Testis (tissue), 3 donors: ENCODE results near the gene TTLL11. TPM values are rescaled to one million over a fixed set of nuclear protein-coding genes. Genes with fewer than 3 reads are reported as not detected.

Source experiments
- DNase-seq: peaks from one replicate; pipeline ENCODE4 v3.0.0-alpha.2; 2019
- H3K27ac ChIP-seq, 2 donors: fragments of 200-600 bp; sonication (generic); one replicate each; pipeline ENCODE4 v1.5.1; 2019
- H3K27me3 ChIP-seq: fragments of 200-600 bp; sonication (generic); one replicate; pipeline ENCODE4 v1.5.1; 2019
- H3K36me3 ChIP-seq: fragments of 200-600 bp; sonication (generic); one replicate; pipeline ENCODE4 v1.5.1; 2017; ENCODE audit warnings: low read depth; ENCODE audit errors: missing control alignments
- H3K4me1 ChIP-seq: fragments of 200-600 bp; sonication (generic); one replicate; pipeline ENCODE4 v1.5.1; 2019
- H3K4me3 ChIP-seq, 2 donors: fragments of 200-600 bp; sonication (generic); one replicate each; pipeline ENCODE4 v1.5.1; 2017 to 2019
- H3K9me3 ChIP-seq: fragments of 200-600 bp; sonication (generic); one replicate; pipeline ENCODE4 v1.5.1; 2017
- POLR2A ChIP-seq: fragments of 450-650 bp; IDR thresholded peaks from one replicate; pipeline ENCODE4 v1.6.1; 2017; ENCODE audit warnings: antibody characterized with exemption, mild to moderate bottlenecking, moderate library complexity
- WGBS, 2 donors: methylation state at CpG; one replicate each; pipeline ENCODE4 v1.1.5; 2018; 5-methylcytosine and 5-hydroxymethylcytosine counted together
- intact Hi-C: fragments of 100-400 bp; cut with DNase I; formaldehyde crosslinking; loops from one replicate; pipeline ENCODE4 v1.15.1; 2023; ENCODE audit warnings: low total_unique reads
- polyA plus RNA-seq: library from polyadenylated mRNA; stranded (reverse); fragments of 350-450 nt; fragmentation: Illumina TruSeq; extraction: RNeasy Lipid Tissue Mini Kit (QIAGEN cat#74804); gene quantifications from one replicate; pipeline ENCODE4 v1.2.3, GENCODE V29; 2014; ENCODE audit warnings: low read depth, low replicate concordance; ENCODE audit not compliant: insufficient read depth
- total RNA-seq, 2 donors: library from RNA; depleted of rRNA; stranded (reverse); fragments of >200 nt; gene quantifications; one replicate each; pipeline ENCODE4 v1.2.3, GENCODE V29; 2016
- TF ChIP-seq, protein P1 (sequence below), 3 experiments: fragments of 450-650 bp in 2 of 3; fragments of 200-600 bp in 1 of 3; sonication (generic) in 1 of 3; IDR thresholded peaks; one replicate each; pipeline ENCODE4 v1.5.1; 2016 to 2019; ENCODE audit warnings: antibody characterized with exemption in 3 of 3, mild to moderate bottlenecking in 2 of 3, moderate library complexity in 1 of 3

TTLL11 gene
- total and polyA plus RNA-seq, 3 donors from 2014 or later: 17.8 to 36.5 (median 19.8) TPM

- H3K4me3 ChIP-seq: no peak overlapping the region
- H3K27ac ChIP-seq: no peak overlapping the region
- TF ChIP-seq, protein P1, sequence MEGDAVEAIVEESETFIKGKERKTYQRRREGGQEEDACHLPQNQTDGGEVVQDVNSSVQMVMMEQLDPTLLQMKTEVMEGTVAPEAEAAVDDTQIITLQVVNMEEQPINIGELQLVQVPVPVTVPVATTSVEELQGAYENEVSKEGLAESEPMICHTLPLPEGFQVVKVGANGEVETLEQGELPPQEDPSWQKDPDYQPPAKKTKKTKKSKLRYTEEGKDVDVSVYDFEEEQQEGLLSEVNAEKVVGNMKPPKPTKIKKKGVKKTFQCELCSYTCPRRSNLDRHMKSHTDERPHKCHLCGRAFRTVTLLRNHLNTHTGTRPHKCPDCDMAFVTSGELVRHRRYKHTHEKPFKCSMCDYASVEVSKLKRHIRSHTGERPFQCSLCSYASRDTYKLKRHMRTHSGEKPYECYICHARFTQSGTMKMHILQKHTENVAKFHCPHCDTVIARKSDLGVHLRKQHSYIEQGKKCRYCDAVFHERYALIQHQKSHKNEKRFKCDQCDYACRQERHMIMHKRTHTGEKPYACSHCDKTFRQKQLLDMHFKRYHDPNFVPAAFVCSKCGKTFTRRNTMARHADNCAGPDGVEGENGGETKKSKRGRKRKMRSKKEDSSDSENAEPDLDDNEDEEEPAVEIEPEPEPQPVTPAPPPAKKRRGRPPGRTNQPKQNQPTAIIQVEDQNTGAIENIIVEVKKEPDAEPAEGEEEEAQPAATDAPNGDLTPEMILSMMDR (IDR thresholded peaks at IDR 0.05): no peak
- TF ChIP-seq POLR2A: no peak
- no peak for DNase-seq
- intact Hi-C loops: no loop called here
- H3K4me1 ChIP-seq: no peaks in the 10 kb centered on the region
- no peaks in the 10 kb centered on the region for H3K27me3 ChIP-seq
- WGBS, 2 donors: 87 to 88% methylated on average over 4 of the region's 4 CpGs
- no peaks in the 10 kb centered on the region for H3K9me3 ChIP-seq
- no peaks in the 10 kb centered on the region for H3K36me3 ChIP-seq
These were observed 32.6 kb downstream of the TTLL11 start for GRCh38 chr9:122060481-122060880.

- H3K4me1 ChIP-seq: no peaks in the 10 kb centered on the region
- WGBS, 2 donors: 63 to 64% methylated on average over 1 of the region's 1 CpG
- no peak for DNase-seq
These were observed 33.2 kb downstream of the TTLL11 start for GRCh38 chr9:122059955-122060324.

DNA sequence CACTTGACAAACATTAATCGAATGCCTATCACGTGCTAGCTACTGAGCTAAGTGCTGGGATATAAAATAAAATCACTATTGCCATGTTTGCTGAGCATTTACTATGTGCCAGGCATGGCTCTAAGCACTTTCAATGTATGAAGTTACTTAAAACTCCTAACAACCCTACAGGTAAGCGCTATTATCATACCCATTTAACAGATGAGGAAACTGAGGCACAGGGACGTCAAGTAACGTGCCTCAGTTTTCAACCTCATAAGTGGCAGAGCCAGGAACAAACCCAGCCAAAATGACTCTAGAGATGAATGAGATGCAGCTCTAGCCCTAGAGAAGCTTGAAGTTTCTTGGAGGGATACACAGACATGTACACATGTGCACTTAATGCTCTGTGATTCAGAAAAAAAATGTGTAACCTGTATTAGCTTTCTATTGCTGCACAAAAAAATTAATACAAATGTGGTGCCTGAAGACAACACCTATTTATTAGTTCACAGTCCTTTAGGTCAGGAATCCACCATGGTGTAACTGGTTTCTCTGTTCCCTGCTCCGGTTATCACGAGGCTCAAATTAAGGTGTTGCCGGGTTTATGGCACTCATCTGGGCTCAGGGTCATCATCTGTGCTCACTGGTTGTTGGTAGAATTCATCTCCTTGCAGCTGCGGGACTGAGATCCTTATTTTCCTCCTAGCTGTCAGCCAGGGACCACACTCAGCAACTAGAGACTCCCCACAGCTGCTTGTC lies 33.7 kb downstream of the TTLL11 start:
- Histone ChIP-seq H3K4me3 (no peak overlapping the region), H3K27ac (no peak overlapping the region), H3K27me3 (no peaks in the 10 kb centered on the region), H3K36me3 (no peaks in the 10 kb centered on the region), H3K9me3 (no peaks in the 10 kb centered on the region), H3K4me1 (no peaks in the 10 kb centered on the region)
- DNase-seq: no peak
- TF ChIP-seq POLR2A: no peak
- TF ChIP-seq, protein P1 (IDR thresholded peaks at IDR 0.05): no peak
- intact Hi-C loops: no loop called here
- WGBS, 2 donors: 92 to 94% methylated on average over 9 of the region's 9 CpGs

More at GRCh38 chr9:122059955-122060324, 33.2 kb downstream of the TTLL11 start:
- intact Hi-C loops: no loop called here
- Histone ChIP-seq H3K9me3 (no peaks in the 10 kb centered on the region), H3K27ac (no peak overlapping the region), H3K27me3 (no peaks in the 10 kb centered on the region), H3K36me3 (no peaks in the 10 kb centered on the region), H3K4me3 (no peak overlapping the region)
- TF ChIP-seq, protein P1 (IDR thresholded peaks at IDR 0.05): no peak
- no peak for TF ChIP-seq POLR2A

GRCh38 chr9:122058709-122059108 lies 34.4 kb downstream of the TTLL11 start:
- Histone ChIP-seq H3K36me3 (no peaks in the 10 kb centered on the region), H3K27me3 (no peaks in the 10 kb centered on the region), H3K4me3 (no peak overlapping the region), H3K4me1 (no peaks in the 10 kb centered on the region), H3K27ac (no peak overlapping the region), H3K9me3 (no peaks in the 10 kb centered on the region)
- no peak for TF ChIP-seq POLR2A
- TF ChIP-seq, protein P1 (IDR thresholded peaks at IDR 0.05): no peak
- intact Hi-C loops: no loop called here
- DNase-seq: no peak
- 92 to 99% methylated on average over 4 of the region's 4 CpGs for WGBS, 2 donors

DNA sequence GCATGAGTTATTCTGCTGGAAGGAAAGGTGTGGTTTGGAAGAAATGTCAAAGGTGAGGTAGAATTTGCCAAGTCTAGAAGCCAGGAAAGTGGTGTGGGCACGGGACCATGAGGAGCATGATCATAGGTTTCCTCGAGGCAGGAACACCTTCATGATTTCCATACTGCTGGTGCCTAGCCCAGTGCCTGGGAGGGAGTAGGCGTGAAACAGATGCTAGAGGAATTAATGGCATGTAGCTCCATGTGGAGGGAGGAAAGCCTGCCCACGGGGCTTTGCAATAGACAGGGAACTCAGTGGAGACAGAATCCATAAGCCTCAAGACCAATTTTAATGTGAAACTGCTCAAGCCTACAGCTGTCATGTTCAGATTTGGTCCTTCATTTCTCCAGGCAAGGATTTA lies 35.1 kb downstream of the TTLL11 start:
- no peak for DNase-seq
- intact Hi-C loops: no loop called here
- TF ChIP-seq, protein P1 (IDR thresholded peaks at IDR 0.05): no peak
- TF ChIP-seq POLR2A: no peak

More for the DNA sequence above, 35.1 kb downstream of the TTLL11 start:
- Histone ChIP-seq H3K27ac (no peak overlapping the region), H3K36me3 (no peaks in the 10 kb centered on the region), H3K4me1 (no peaks in the 10 kb centered on the region), H3K27me3 (no peaks in the 10 kb centered on the region), H3K4me3 (no peak overlapping the region), H3K9me3 (no peaks in the 10 kb centered on the region)
- WGBS, 2 donors: 71 to 79% methylated on average over 4 of the region's 4 CpGs
